C4-2B (cell line): ENCODE data around the gene GADD45G.

Source experiments
- ZFX ChIP-seq: fragments of 450-650 bp; IDR thresholded peaks from 2 replicates; pipeline ENCODE4 v1.6.1; 2017
- TF ChIP-seq, protein P1 (sequence below): fragments of 450-650 bp; conservative IDR thresholded peaks from 2 replicates; pipeline ENCODE4 v1.5.1; 2017; ENCODE audit warnings: mild to moderate bottlenecking

DNA sequence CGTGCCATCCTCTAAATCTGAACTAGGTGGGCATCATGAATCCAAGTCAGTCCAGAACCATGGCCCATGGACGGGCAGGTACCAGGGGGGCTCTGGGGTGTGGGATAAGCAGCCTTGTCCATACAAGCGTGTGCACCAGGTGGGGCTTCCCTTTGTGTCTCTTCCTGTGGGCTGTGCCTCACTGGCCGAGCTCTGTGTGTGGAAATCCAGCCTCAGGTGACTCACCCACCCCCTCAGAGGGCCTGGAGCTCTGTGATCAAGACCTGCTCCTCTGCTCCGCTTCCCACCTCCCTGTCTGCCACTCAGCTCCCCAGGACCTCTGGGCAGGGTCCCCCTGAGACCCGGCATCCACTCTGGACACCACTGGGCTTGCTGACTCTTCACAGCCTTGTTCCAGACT, 33.0 kb downstream of the GADD45G start:
- TF ChIP-seq, protein P1, sequence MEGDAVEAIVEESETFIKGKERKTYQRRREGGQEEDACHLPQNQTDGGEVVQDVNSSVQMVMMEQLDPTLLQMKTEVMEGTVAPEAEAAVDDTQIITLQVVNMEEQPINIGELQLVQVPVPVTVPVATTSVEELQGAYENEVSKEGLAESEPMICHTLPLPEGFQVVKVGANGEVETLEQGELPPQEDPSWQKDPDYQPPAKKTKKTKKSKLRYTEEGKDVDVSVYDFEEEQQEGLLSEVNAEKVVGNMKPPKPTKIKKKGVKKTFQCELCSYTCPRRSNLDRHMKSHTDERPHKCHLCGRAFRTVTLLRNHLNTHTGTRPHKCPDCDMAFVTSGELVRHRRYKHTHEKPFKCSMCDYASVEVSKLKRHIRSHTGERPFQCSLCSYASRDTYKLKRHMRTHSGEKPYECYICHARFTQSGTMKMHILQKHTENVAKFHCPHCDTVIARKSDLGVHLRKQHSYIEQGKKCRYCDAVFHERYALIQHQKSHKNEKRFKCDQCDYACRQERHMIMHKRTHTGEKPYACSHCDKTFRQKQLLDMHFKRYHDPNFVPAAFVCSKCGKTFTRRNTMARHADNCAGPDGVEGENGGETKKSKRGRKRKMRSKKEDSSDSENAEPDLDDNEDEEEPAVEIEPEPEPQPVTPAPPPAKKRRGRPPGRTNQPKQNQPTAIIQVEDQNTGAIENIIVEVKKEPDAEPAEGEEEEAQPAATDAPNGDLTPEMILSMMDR = no peak
- TF ChIP-seq ZFX = no peak
